D721Med (cell line): ENCODE data around the gene AQP2.
A peak's percentile ranks its signal among the peaks of the same experiment; 100 is the strongest.

Experiments used
- DNase-seq: peaks from one replicate; pipeline ENCODE4 v3.0.0; 2011; ENCODE audit warnings: low spot score; ENCODE audit not compliant: insufficient read length
- FAIRE-seq: peaks from 2 replicates; lab custom pipeline; 2011; peaks lifted over from hg19 to GRCh38; lab: Jason Lieb, UNC
- TF ChIP-seq, protein P1 (sequence below): IDR thresholded peaks from 2 replicates; pipeline ENCODE4 v1.5.1; 2012; ENCODE audit warnings: mild to moderate bottlenecking, control low read depth; ENCODE audit not compliant: insufficient read depth; ENCODE audit errors: missing control alignments

AQP2 gene

DNA sequence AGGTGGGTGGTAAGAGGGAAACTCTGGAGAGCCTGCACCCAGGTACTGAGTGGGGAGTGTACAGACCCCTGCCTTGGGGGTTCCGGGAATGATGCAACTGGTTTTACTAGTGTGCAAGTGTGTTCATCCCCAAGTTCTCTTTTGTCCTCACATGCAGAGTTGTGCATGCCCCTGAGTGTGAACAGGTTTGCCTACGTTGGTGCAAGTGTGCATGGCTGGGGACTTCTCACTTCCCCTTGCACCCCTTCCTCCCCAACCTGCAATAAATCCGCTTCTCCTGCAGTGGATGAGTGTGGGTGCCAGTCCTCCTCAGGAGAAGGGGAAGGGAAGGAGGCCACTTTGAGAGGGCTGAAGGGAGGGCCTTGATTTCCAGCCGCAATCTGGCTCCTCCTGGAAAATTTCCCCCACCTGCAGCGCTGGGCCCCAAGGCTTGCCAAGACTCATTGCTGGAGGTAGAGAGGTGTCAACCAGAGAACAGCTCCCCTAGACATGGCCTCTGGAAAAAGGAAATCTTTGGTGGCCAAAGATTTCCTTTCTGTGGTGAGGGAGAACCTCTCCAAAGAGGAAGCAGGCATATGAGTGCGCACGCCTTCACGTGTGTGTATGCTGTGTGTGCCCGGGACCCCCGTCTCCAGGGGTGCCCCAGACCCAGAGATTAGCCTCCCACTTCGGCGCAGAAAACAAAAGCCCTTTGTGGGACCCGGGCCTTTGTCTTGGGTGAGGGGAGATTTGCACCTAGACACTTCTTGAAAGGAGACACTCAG lies 5.5 kb downstream of the AQP2 start:
- DNase-seq (no peak), FAIRE-seq (no peak)
- TF ChIP-seq, protein P1, sequence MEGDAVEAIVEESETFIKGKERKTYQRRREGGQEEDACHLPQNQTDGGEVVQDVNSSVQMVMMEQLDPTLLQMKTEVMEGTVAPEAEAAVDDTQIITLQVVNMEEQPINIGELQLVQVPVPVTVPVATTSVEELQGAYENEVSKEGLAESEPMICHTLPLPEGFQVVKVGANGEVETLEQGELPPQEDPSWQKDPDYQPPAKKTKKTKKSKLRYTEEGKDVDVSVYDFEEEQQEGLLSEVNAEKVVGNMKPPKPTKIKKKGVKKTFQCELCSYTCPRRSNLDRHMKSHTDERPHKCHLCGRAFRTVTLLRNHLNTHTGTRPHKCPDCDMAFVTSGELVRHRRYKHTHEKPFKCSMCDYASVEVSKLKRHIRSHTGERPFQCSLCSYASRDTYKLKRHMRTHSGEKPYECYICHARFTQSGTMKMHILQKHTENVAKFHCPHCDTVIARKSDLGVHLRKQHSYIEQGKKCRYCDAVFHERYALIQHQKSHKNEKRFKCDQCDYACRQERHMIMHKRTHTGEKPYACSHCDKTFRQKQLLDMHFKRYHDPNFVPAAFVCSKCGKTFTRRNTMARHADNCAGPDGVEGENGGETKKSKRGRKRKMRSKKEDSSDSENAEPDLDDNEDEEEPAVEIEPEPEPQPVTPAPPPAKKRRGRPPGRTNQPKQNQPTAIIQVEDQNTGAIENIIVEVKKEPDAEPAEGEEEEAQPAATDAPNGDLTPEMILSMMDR: no peak

GRCh38 chr12:49956663-49957569 lies 6.4 kb downstream of the AQP2 start:
- DNase-seq (peak; percentile 74), FAIRE-seq (peak; percentile 90)
- TF ChIP-seq, protein P1: no peak

DNA sequence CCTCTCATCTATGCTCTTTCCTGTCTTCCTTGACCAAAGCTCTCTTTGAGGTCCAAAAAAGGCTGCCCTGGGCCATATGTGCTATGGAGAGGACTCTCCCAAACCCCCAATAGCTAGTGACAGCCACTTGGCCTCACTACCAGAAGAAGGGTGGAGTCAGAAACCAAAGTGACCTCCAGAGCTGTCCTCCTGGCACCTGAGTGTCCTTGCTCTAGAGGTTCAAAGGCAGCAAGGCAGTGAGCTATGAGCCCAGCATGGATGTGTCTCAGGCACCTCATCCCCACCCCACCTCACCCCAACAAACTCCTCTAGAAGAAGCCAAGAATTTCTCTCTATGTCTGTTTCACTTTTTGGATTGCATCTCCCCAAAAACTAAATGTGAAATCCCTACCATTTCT lies 7.0 kb downstream of the AQP2 start:
- FAIRE-seq (no peak), DNase-seq (no peak)
- TF ChIP-seq, protein P1: no peak

GRCh38 chr12:49959685-49960473 lies 9.3 kb downstream of the AQP2 start:
- no peak for DNase-seq
- TF ChIP-seq, protein P1: no peak
- FAIRE-seq: no peak

DNA sequence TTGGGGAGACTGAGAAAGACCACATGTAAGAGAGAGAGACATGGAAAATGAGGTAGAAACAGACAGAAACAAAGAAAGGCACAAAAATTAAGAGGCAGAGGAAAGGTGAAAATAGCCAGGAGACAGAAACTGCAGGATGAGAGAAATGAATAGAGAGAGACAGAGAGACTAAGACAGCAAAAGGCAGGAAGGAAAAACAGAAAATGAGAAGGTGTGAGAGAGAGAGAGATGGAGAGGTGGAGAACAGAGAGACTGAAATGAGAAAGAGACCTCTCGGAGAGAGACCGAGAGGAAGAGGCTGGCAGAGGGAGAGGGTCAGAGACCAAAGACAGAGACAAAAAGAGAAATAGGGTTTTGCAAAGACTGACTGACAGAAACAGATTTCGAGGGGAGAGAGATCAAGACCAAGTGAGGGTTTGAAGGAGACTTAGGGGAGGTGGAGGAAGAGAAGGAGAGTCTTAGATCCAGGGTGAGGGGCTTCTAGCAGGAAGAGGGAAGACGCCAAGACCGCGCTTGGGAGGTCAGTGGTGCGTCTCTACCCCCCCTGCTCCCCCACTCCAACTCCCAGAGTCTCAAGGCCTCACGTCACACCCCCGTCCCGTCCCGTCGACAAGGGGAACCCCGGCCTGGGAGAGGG lies 10.1 kb downstream of the AQP2 start:
- FAIRE-seq (no peak), DNase-seq (no peak)
- TF ChIP-seq, protein P1: no peak

GRCh38 chr12:49961111-49961922 lies 10.8 kb downstream of the AQP2 start, which contains the start of gene AQP5:
AQP5 (plus strand) TSS chr12:49961872; CDS start chr12:49962018, 146 bp downstream.
- TF ChIP-seq, protein P1: no peak
- no peak for FAIRE-seq
- no peak for DNase-seq
